HG03066 (cell line): ENCODE measurements around the gene SEC24D.

Source experiments
- ATAC-seq: cut with Tn5 transposase; IDR thresholded peaks from one replicate; pipeline ENCODE4 v1.9.1; 2021; ENCODE audit warnings: low read depth; ENCODE audit not compliant: unreplicated experiment

Gene SEC24D

DNA sequence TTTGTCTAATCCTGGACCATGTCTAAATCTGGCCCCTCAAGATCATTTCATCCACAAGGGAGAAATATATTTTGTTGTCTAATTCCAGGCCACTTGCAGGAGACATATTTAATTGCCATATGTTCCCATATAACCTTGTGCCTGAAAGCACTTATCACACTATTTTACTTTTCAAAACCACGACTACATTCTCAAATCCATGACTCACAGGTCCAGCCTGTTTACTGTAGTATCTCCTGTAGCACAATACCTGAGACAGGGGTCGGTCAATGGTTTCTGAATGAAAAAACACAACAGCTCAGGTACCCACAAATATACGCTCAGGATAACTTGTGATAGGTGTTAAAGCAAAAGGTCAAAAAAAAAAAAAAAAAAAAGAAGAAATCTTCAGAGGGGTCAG lies 60.9 kb downstream of the SEC24D start:
- ATAC-seq: no peak

- ATAC-seq: no peak
These were observed 61.6 kb downstream of the SEC24D start for GRCh38 chr4:118774321-118774720.

GRCh38 chr4:118773429-118773792 lies 62.5 kb downstream of the SEC24D start:
- no peak for ATAC-seq

GRCh38 chr4:118772767-118773428 lies 63.0 kb downstream of the SEC24D start:
- no peak for ATAC-seq

GRCh38 chr4:118772081-118772766 lies 63.7 kb downstream of the SEC24D start:
- ATAC-seq: no peak

GRCh38 chr4:118770741-118771187 lies 65.2 kb downstream of the SEC24D start:
- ATAC-seq: no peak

DNA sequence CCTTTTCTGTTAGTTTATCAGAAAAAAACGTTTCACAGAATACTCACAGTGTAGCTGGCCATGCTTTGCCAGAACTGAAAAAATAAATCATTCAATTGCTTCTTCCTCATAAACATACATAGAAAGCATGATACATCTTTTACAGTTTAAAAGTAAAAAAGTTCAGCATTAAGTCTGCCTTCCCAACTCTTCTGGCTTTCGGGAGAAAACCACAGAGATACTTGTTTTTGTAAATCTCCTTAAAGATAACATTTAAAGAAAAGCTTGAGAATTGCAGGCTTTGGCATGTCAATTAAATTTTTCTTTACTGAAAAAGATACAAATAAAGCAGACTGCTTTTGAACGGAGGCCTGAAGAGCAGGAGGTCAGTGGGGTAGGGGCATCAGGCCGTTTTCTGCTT lies 66.8 kb downstream of the SEC24D start:
- no peak for ATAC-seq

- no peak for ATAC-seq
These were observed 68.8 kb downstream of the SEC24D start for GRCh38 chr4:118767109-118767508.

GRCh38 chr4:118765399-118765798 lies 70.5 kb downstream of the SEC24D start:
- no peak for ATAC-seq

DNA sequence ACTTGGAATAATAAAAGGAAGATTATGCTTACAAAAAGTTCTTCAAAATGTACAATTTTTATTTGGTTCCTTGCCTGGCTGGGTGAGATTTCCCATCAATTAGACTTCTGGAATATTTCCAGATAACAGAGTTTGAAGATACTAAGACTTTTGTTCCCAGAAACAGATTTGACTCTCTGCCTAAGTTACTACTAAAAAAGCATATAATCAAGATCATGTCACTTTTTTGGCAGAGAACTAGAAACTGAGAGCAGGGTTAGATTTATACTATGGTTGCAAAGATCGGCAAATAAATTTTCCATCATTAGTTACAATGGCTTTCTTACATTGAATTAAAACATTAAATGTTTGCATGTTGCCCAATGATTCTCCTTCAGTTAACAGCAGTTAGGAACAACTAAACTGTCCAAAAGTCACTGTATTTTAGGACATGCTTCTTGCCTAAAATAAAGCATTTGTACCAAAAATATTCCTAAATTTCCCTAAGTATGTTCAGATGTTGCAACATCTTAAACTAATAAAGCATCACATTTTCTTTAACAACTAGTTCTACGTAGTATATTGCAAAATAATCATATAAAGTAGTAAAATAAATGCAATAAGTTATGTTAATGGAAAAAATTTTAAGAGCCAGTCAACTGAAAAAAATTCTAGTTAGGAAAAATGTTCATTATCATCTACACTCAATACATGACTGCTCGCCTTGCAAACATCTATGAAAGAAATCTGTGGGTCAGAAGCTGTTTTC lies 73.0 kb downstream of the SEC24D start:
- no peak for ATAC-seq

- no peak for ATAC-seq
These were observed 73.8 kb downstream of the SEC24D start for GRCh38 chr4:118762155-118762554.

GRCh38 chr4:118761397-118762016 lies 74.4 kb downstream of the SEC24D start:
- no peak for ATAC-seq

DNA sequence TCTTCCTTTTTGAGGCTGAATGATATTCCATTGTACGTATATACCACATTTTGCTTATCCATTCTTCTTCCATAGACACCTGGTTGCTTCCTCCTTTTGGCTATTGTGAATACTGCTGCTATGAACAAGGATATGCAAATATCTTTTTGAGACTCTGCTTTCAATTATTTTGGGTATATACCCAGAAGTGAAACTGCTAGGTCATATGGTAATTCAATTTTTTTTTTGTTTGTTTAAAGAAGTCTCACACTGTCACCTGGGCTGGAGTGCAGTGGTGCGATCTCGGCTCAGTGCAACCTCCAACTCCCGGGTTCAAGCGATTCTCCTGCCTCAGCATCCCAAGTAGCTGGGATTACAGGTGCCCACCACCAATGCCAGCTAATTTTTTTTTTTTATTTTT lies 75.4 kb downstream of the SEC24D start:
- ATAC-seq: peak; percentile 99

DNA sequence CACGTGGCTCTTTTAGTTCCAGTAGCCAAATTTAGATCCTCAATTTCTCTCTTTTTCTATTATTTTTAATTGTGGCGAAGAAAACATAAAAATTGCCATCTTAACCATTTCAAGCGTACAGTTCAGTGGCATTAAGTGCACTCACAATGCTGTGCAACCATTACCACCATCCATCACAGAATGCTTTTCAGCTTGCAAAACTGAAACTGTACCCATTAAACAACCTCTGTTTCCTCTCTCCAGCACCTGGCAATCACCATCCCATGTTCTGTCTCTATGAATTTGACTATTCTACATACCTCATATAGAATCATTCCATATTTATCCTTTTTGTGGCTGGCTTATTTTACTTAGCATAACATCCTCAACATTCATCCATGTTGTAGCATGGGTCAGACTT lies 75.8 kb downstream of the SEC24D start:
- ATAC-seq: peak; percentile 33

GRCh38 chr4:118759481-118759880 lies 76.4 kb downstream of the SEC24D start:
- no peak for ATAC-seq

GRCh38 chr4:118758293-118758692 lies 77.6 kb downstream of the SEC24D start:
- no peak for ATAC-seq

DNA sequence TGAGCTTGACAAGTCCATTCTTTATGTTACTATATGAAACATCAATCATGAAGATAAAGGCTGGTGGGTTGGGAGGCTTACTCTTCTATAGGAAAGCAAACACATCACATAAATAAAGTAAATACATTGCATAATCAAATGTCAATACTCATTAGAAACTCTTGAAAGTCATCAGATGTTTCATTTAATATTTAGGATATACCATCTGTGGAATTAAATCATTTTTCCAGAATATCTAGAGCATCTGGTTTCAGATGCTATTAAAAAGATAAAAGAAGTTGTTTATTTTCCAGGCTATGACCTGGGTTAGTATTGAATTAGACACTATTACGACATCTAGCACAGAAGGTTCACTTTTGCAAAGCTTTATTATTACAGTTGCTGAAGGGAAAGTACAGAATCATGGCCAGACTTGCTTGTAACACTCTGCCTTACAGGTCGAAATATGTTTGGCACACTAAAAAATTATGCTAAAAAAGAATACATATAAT lies 78.1 kb downstream of the SEC24D start:
- no peak for ATAC-seq

- ATAC-seq: no peak
These were observed 79.0 kb downstream of the SEC24D start for GRCh38 chr4:118756958-118757357.

DNA sequence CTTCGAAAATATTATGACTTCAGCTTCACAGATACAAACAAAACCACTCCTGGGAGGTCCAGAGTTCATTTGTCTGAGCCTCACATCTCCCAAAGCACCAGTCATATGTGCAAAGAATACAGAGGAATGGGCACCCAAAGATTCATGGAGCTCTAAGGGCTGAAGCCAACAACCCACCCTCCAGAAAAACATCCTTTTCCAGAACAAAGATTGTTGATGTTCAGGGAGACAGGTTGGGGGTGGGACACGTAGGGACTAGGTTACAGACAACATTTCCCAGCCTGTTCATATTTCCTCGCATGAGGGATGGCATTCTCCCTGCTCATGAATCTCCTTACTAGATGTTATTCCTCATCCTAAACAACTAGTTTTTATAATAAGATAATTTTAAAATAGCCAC lies 79.5 kb downstream of the SEC24D start:
- no peak for ATAC-seq

DNA sequence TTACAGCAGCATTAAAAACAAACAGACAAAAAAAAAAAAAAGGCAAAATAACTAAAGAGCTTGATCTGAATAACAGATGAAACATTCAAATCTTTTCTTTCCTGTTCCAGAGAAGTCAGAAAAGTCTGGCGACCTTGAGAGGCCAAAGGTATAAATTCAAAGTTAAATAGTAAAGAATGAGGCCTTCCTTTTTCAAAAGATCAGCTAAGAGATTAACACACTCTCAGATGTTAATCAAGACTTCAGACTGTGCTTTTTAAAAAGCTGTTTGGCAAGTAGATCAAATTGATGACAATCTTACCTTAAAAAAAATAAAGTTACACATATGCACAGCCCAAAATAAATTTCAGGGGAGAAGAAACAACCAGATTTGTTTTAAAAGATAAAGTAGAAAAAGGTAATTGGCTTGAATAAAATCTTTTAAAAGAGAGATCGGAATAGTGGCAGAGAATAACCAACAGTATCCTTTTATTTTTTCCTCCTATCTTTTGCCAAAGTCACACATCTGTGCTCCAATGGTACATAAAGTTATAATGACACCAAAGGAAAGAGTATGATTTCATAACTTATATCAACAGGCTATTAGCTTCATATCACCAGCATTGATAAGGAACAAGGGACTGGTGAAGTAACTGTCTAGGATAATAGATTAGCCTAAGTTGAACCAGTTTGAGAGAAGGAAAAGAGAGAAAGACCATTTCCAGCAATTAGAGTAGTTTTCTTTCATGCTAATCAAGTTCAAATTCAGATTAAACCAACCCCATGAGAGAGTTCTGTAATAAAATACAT lies 80.3 kb downstream of the SEC24D start:
- no peak for ATAC-seq
